Measurements from ENCODE around the gene DNMBP. TPM values are rescaled to one million over a fixed set of nuclear protein-coding genes. Genes with fewer than 3 reads are reported as not detected.

Gene DNMBP
- total and polyA plus RNA-seq, 2 of the 8 experiments (the other 6 are each of a cell fraction or from before 2014, with no cell fraction given) = 19.1 to 26.4 TPM

DNA sequence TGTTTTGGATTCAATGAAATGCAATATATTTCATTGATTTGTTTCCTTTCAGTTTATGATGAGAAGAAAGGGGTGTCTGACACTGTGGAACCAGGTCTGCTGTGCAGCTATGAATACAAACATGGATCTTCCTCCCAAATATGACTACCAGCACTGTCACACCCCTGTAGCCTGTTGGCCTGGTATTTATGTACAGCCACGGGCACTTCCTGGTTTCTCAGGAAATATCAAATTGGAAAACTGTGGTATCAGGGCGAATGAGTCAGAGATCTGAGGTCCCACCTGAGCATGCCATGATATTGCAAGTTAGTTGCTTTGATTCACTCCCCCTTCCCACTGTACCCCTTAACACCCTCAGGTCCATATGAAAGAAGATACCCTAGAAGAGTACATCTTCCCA lies 87.8 kb downstream of the DNMBP start:
- H3K56ac ChIP-seq (replicated peaks; ENCODE audit: insufficient read length, low read depth, low read length) = no peak overlapping the region
- no peaks in the 10 kb centered on the region for H3K36me3 ChIP-seq (ENCODE audit: control insufficient read depth in 2 of 4, insufficient read depth in 4 of 4, low read length in 3 of 4)
- no peak overlapping the region for H4K91ac ChIP-seq (replicated peaks; ENCODE audit: insufficient read length, low read length)
- no peak overlapping the region for H3K4me2 ChIP-seq (ENCODE audit: insufficient read depth in 1 of 2, low read depth in 2 of 2, low read length in 2 of 2)
- no peak overlapping the region for H3K9ac ChIP-seq (replicated peaks in 1 of 4; ENCODE audit: extremely low read depth in 1 of 4, low read depth in 3 of 4, low read length in 3 of 4)
- DNase-seq (ENCODE audit: low read depth in 1 of 2, low spot score in 2 of 2) (no peak), FAIRE-seq (no peak)
- no peaks in the 10 kb centered on the region for H3K79me2 ChIP-seq (ENCODE audit: control insufficient read depth in 1 of 2, insufficient read depth in 2 of 2, low read length in 2 of 2)
- ChIA-PET CTCF (ENCODE audit: partially characterized antibody) (interaction anchor here (1.0 to 2.2 kb wide), 3 partner anchors 32 to 124 kb away, joined by 3 to 6 read pairs (median 4); partner anchors contain the start of gene DNMBP), POLR2A (ENCODE audit: partially characterized antibody) (interaction anchor here (1.6 to 1.7 kb wide), 2 partner anchors 8 kb away, joined by 5 to 7 read pairs; no protein-coding TSS in a partner anchor)
- 89% methylated on average over 2 of the region's 2 CpGs; no CpG with 5 or more reads in 1 of the 2 experiments for WGBS, 2 experiments (ENCODE audit: extremely low coverage in 1 of 2, insufficient coverage in 1 of 2, insufficient read length in 1 of 2, insufficient replicate concordance in 2 of 2, low coverage in 1 of 2, low lambda C conversion rate in 2 of 2, missing lambda C conversion rate in 1 of 2)
- no peaks in the 10 kb centered on the region for H3K9me3 ChIP-seq (ENCODE audit: insufficient read depth in 2 of 2, low read depth in 1 of 2, low read length in 1 of 2)
- H3K18ac ChIP-seq (ENCODE audit: extremely low read depth, low read length) = no peak overlapping the region
- H2AK5ac ChIP-seq (ENCODE audit: low read depth, low read length) = no peak overlapping the region
- peaks cover 2 to 9% (median 5%) of the 10 kb centered on the region in 4 experiments; a peak in 5 of 7 replicates for H3K4me1 ChIP-seq (replicated peaks in 1 of 4; ENCODE audit: control insufficient read depth in 3 of 4, insufficient read depth in 4 of 4, low read length in 3 of 4)
- no peak overlapping the region for H3K23ac ChIP-seq (ENCODE audit: insufficient read length)
- H3K14ac ChIP-seq (ENCODE audit: insufficient read length) = no peak overlapping the region
- no peak overlapping the region for H2AFZ ChIP-seq (ENCODE audit: low read length)
- no peak overlapping the region for H3K4me3 ChIP-seq (ENCODE audit: extremely low read depth in 1 of 4, insufficient read depth in 2 of 4, low read depth in 3 of 4, low read length in 4 of 4)
- no peaks in the 10 kb centered on the region for H3K79me1 ChIP-seq (ENCODE audit: low read depth, low read length)
- H2BK15ac ChIP-seq (ENCODE audit: low read length) = no peak overlapping the region
- no peak overlapping the region for H2BK120ac ChIP-seq (replicated peaks; ENCODE audit: low read depth, low read length)
- H4K5ac ChIP-seq (ENCODE audit: insufficient read length, low read depth, low read length) = no peak overlapping the region
- H3K4ac ChIP-seq (replicated peaks; ENCODE audit: insufficient read length, low read depth, low read length) = no peak overlapping the region
- H4K20me1 ChIP-seq (replicated peaks in 1 of 2; ENCODE audit: control insufficient read depth in 1 of 2, insufficient read depth in 2 of 2, low read length in 2 of 2) = no peaks in the 10 kb centered on the region
- H3K23me2 ChIP-seq (ENCODE audit: low read depth, low read length) = peaks cover 3% of the 10 kb centered on the region; the same call in 1 of the 2 replicates
- no peak for TF ChIP-seq KDM4A (IDR thresholded peaks at IDR 0.05; ENCODE audit: low read depth, low read length, severe bottlenecking)
- no peaks in the 10 kb centered on the region for H3K27me3 ChIP-seq (replicated peaks in 1 of 4; ENCODE audit: control insufficient read depth in 3 of 4, extremely low read depth in 1 of 4, insufficient read depth in 3 of 4, low read length in 3 of 4)
- H2BK20ac ChIP-seq (ENCODE audit: low read length) = no peak overlapping the region
- 0 out of 2 replicates have a peak overlapping the region, but pooled peaks have one; percentile 10 for H2BK12ac ChIP-seq (ENCODE audit: low read depth, low read length)
- no peak overlapping the region for H4K8ac ChIP-seq (ENCODE audit: extremely low read depth, insufficient read depth, low read length)
- no peak overlapping the region for H3K27ac ChIP-seq (ENCODE audit: low read depth, low read length)
- no peak overlapping the region for H2BK5ac ChIP-seq (ENCODE audit: low read depth, low read length)

Data from H1 (cell line).